GM18951 (cell line): ENCODE data around the gene GPRC5B.

Source experiments
- POLR2A ChIP-seq: IDR thresholded peaks from 4 replicates; pipeline ENCODE4 v1.6.1; 2011; ENCODE audit warnings: mild to moderate bottlenecking; ENCODE audit not compliant: insufficient read length, insufficient read depth; ENCODE audit errors: extremely low read depth
- in situ Hi-C: fragments of 300-500 bp; cut with MboI; formaldehyde crosslinking; loops from one replicate; pipeline ENCODE4 v1.12.0; 2022; ENCODE audit warnings: low sequenced_read_pairs, mixed read lengths, inconsistent platforms; ENCODE audit not compliant: unreplicated experiment

The GPRC5B gene

GRCh38 chr16:19874851-19875546 is 9.6 kb downstream of the GPRC5B start:
- TF ChIP-seq POLR2A: no peak
- in situ Hi-C loops: loop anchor here (25.0 kb wide), 1 partner anchor 163 kb away; the partner anchor contains the start of genes IQCK and KNOP1

- TF ChIP-seq POLR2A: no peak
- in situ Hi-C loops: no loop called here
Observed at GRCh38 chr16:19874026-19874425, 10.6 kb downstream of the GPRC5B start.

- in situ Hi-C loops: no loop called here
- no peak for TF ChIP-seq POLR2A
Observed at GRCh38 chr16:19872935-19873334, 11.7 kb downstream of the GPRC5B start.

- in situ Hi-C loops: no loop called here
- no peak for TF ChIP-seq POLR2A
Observed at GRCh38 chr16:19872179-19872863, 12.3 kb downstream of the GPRC5B start.

GRCh38 chr16:19871721-19872120 is 12.9 kb downstream of the GPRC5B start:
- no peak for TF ChIP-seq POLR2A
- in situ Hi-C loops: no loop called here

- TF ChIP-seq POLR2A: no peak
- in situ Hi-C loops: no loop called here
Observed at GRCh38 chr16:19868421-19868820, 16.2 kb downstream of the GPRC5B start.

GRCh38 chr16:19864566-19864965 is 20.1 kb downstream of the GPRC5B start:
- in situ Hi-C loops: no loop called here
- no peak for TF ChIP-seq POLR2A

- in situ Hi-C loops: no loop called here
- no peak for TF ChIP-seq POLR2A
Observed at GRCh38 chr16:19863990-19864389, 20.7 kb downstream of the GPRC5B start.

GRCh38 chr16:19861811-19862327 is 22.8 kb downstream of the GPRC5B start:
- no peak for TF ChIP-seq POLR2A
- in situ Hi-C loops: no loop called here

- TF ChIP-seq POLR2A: no peak
- in situ Hi-C loops: no loop called here
Observed at GRCh38 chr16:19861133-19861532, 23.5 kb downstream of the GPRC5B start.

- no peak for TF ChIP-seq POLR2A
- in situ Hi-C loops: no loop called here
Observed at GRCh38 chr16:19860166-19861041, 24.2 kb downstream of the GPRC5B start.

GRCh38 chr16:19859603-19860002 is 25.0 kb downstream of the GPRC5B start:
- in situ Hi-C loops: no loop called here
- TF ChIP-seq POLR2A: no peak

GRCh38 chr16:19859166-19859565 is 25.5 kb downstream of the GPRC5B start:
- no peak for TF ChIP-seq POLR2A
- in situ Hi-C loops: no loop called here
